D721Med (cell line): ENCODE data around the gene KCNK4.

Experiments used
- DNase-seq: peaks from one replicate; pipeline ENCODE4 v3.0.0; 2011; ENCODE audit warnings: low spot score; ENCODE audit not compliant: insufficient read length
- FAIRE-seq: peaks from 2 replicates; lab custom pipeline; 2011; peaks lifted over from hg19 to GRCh38; lab: Jason Lieb, UNC
- TF ChIP-seq, protein P1 (sequence below): IDR thresholded peaks from 2 replicates; pipeline ENCODE4 v1.5.1; 2012; ENCODE audit warnings: mild to moderate bottlenecking, control low read depth; ENCODE audit not compliant: insufficient read depth; ENCODE audit errors: missing control alignments

The KCNK4 gene

DNA sequence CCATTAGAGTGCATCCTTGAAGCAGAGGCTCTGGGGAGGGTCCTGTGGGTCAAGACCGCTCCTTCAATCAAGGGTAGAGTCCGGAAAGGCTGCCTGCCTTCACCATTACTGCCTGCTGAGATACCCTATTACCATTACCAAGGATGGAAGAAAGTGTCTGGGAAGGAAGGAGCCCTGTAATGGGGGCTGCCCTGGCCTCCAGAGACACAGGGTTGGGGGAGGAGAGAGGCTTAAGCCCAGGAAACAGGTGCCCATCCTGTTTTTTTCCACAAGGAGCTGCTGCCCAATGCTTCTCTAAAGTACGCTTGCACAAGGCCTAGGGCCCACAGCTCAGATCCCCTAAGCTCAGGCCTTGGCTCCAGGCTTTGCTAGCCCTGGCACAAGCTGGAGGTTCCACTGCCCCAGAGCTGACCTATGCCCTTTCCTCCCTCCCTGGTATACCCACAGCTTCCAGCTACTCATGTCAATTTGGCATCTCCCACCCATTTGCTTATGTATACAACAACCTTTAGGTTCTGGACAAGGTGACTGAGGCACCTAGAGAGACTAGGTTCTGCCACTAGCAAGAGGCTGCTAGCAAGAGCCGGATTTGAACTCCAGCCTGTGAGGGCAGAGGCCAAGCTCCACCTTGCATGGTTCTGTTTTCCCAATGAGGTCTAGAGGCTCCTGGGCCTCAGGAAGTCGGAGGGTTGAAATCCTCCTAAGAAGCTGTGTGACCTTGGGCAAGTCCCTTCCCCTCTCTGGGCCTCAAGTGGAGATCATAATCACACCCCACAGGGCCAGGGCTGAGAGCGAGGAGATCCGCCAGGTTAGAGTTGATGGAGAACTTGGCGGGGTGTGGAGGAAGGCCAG lies 41.3 kb upstream of the KCNK4 start:
- TF ChIP-seq, protein P1, sequence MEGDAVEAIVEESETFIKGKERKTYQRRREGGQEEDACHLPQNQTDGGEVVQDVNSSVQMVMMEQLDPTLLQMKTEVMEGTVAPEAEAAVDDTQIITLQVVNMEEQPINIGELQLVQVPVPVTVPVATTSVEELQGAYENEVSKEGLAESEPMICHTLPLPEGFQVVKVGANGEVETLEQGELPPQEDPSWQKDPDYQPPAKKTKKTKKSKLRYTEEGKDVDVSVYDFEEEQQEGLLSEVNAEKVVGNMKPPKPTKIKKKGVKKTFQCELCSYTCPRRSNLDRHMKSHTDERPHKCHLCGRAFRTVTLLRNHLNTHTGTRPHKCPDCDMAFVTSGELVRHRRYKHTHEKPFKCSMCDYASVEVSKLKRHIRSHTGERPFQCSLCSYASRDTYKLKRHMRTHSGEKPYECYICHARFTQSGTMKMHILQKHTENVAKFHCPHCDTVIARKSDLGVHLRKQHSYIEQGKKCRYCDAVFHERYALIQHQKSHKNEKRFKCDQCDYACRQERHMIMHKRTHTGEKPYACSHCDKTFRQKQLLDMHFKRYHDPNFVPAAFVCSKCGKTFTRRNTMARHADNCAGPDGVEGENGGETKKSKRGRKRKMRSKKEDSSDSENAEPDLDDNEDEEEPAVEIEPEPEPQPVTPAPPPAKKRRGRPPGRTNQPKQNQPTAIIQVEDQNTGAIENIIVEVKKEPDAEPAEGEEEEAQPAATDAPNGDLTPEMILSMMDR = no peak
- DNase-seq (no peak), FAIRE-seq (no peak)

DNA sequence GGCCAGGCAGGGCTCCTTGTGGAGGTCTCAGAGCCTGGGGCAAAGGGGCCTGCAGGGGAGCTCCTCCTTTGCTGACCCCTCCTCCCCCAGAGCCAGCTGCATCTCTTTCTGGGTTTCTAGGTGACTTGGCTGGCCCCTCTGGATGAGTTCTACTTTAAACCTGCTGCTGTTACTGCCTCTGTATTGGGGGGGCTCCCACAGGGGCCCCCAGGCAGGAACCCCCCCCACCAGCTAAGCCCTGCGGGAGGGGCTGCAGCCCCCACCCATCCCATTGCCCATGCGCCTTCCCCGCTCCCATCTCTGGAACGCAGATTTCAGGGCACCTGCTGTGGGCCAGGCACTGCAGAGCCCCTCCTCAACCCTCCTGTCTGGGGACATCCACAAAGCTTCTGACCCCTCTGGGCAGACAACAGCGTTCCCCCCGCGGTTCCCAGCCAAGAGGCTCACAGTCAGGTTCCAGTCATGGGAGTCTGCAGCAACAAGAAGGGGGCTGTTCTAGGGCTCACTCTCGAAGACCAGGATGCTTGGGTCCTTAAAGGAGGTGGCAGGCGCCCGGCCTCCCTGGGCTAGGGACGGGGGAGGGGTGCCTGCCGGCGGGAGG lies 40.6 kb upstream of the KCNK4 start:
- FAIRE-seq (no peak), DNase-seq (peak; percentile 76)
- TF ChIP-seq, protein P1 = no peak

DNA sequence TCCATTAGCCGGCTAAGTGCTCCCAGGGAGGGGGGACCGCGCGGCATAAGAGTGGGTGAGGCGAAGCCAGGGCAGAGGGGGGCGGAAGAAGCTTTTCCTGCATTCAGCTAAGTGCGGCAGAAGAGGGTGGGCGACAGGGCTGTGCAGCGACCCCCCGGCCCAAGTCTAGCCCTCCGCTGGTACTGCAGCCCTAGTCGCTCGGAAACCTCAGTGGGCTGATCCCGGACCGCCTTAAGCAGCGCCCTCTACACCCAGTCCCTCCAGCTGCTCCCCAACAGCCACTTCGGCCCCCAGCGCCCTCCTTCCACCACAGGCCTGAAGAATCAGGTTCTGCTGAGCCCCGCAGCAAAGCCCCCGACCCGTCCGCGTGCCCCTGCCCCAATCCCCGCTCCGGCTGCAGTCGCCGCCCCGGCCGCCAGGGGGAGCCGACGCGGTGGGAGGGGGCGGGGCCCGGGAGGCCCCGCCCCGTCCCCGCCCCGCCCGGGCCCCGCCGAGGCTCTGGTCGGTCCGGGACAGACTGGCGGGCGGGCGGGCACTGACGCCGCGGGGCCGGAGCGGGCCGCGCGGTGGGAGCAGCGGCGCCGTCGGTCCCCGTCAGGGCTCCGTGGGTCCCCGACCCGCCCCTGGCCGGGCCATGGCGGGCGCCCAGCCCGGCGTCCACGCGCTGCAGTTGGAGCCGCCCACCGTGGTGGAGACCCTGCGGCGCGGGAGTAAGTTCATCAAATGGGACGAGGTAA lies 39.9 kb upstream of the KCNK4 start, which contains the start of gene PLCB3:
Gene PLCB3 (plus strand): TSS at position 515 of the 737 bp plus-strand sequence. CDS start 120 bp downstream, at position 635.
- TF ChIP-seq, protein P1 = peak; percentile 44
- peak; percentile 89 for DNase-seq
- no peak for FAIRE-seq

DNA sequence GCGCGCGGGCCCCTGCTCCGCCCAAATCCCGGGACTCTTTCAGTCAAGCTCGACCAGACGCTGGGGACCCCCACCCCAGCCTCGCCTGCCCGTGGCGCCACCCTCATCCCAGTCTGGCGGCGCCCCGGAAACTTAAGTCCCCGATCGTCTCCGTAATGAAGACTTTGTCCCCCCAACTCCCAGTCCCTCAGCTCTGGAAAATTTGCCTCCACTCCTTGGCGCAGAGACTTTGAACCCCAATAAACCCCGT lies 39.4 kb upstream of the KCNK4 start:
- TF ChIP-seq, protein P1 = no peak
- DNase-seq (no peak), FAIRE-seq (no peak)

DNA sequence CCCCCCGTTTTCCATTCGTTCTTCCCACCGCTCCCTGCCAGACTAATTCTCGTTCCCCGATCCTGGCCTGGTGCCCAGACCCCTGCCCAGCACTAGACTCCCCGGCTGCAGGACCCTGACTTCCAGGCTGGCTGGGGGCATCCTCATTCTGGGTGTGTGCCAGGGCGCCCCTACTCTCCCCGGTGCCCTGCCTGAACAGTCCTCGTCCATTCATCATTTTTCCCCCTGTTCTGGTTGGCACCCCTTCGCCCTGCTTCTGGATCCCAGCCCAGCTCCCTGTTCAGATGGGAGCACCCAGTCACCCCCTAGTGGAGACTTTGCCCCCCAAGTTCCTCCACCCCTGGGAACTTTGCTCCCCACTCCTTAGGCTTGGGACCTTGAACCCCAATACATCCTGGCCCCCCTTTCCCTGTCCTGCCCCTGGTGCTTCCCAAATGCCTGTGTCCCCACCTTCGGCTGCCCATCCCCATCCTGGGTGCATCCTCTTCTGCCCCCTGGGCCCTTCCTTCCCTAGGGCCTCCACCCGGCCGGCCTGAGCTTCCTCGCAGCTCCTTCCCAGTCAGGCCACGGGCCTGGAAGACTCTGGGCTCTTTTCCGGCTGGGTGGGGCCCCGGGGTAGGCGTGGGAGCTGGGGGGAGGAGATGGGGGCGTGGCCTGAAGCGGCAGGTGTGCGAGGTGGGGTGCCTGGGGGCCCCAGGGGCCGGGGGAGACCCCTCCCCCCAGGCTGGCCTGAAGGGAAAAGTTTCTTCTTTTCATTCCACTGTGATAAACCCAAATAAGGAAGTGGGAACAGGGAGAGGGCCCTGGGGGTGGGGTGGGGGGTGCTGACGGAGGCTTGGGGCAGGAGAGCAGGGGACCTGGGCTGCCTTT lies 38.9 kb upstream of the KCNK4 start:
- FAIRE-seq (no peak), DNase-seq (no peak)
- TF ChIP-seq, protein P1 = peak; percentile 28

DNA sequence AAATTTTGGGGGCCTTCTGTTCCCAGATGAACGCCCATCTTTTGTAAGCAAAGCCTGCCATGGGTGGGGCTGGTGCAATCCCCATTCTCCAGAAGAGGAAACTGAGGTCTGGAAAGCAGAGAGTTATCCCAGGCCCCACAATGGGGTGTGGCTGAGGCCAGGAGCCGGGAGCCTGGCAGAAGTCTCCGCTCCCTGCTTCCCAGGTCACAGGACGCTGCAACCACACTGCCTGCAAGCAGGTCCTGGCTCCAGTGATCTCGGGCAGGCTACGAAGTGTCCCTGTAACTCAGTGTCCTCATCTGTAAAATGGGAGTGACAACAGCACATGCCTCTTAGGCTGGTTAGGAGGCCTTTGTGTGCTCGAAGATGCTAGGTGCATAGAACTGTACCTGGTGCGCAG lies 38.1 kb upstream of the KCNK4 start:
- TF ChIP-seq, protein P1 = no peak

More for the DNA sequence above, 38.1 kb upstream of the KCNK4 start:
- DNase-seq (no peak), FAIRE-seq (no peak)
